RWPE1 (cell line): Measurements from ENCODE around the gene CEP83.
"Not testable (repeated sequence)": the region's sequence is repeated elsewhere in the genome, so short reads cannot be mapped to it uniquely, and the experiment has no call there.

ENCODE experiments used
- CTCF ChIA-PET: fragments of 350-600 bp; sonication (Branson Sonifier 250); formaldehyde crosslinking; extraction: SDS; loops from one replicate; lab custom pipeline; 2021; lab: Yijun Ruan, JAX
- POLR2A ChIA-PET: fragments of 400-600 bp; formaldehyde crosslinking; extraction: SDS; loops from one replicate; lab custom pipeline; 2020; ENCODE audit warnings: antibody characterized with exemption; ENCODE audit not compliant: low non-redundant PET; lab: Yijun Ruan, JAX
- DNase-seq: peaks from one replicate; pipeline ENCODE4 v3.0.0; 2012; ENCODE audit warnings: low spot score
- H3K27ac ChIP-seq: fragments of 450-650 bp; 2 replicates; pipeline ENCODE4 v1.5.1; 2017
- TF ChIP-seq, protein P1 (sequence below): fragments of 450-650 bp; conservative IDR thresholded peaks from 2 replicates; pipeline ENCODE4 v1.5.1; 2017; ENCODE audit warnings: low read depth, mild to moderate bottlenecking

CEP83 gene

DNA sequence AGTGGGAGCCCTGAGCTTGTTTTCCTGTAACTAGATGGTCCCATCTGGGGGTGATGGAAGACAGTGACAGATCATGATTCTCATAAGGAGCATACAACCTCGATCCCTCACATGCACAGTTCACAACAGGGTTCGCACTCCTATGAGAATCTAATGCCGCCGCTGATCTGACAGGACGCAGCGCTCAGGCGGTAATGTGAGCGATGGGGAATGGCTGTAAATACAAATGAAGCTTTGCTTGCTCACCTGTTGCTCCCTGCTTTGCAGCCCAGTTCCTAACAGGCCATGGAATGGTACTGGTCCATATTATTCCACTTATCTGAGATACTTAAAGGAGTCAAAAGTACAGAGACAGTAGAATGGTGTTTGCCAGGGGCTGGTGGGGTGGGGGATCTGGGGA lies 9.9 kb upstream of the CEP83 start:
- TF ChIP-seq, protein P1, sequence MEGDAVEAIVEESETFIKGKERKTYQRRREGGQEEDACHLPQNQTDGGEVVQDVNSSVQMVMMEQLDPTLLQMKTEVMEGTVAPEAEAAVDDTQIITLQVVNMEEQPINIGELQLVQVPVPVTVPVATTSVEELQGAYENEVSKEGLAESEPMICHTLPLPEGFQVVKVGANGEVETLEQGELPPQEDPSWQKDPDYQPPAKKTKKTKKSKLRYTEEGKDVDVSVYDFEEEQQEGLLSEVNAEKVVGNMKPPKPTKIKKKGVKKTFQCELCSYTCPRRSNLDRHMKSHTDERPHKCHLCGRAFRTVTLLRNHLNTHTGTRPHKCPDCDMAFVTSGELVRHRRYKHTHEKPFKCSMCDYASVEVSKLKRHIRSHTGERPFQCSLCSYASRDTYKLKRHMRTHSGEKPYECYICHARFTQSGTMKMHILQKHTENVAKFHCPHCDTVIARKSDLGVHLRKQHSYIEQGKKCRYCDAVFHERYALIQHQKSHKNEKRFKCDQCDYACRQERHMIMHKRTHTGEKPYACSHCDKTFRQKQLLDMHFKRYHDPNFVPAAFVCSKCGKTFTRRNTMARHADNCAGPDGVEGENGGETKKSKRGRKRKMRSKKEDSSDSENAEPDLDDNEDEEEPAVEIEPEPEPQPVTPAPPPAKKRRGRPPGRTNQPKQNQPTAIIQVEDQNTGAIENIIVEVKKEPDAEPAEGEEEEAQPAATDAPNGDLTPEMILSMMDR, result no peak
- ChIA-PET POLR2A (no interaction called here), CTCF (no interaction called here)
- H3K27ac ChIP-seq, result no peak overlapping the region
- DNase-seq, result no peak

DNA sequence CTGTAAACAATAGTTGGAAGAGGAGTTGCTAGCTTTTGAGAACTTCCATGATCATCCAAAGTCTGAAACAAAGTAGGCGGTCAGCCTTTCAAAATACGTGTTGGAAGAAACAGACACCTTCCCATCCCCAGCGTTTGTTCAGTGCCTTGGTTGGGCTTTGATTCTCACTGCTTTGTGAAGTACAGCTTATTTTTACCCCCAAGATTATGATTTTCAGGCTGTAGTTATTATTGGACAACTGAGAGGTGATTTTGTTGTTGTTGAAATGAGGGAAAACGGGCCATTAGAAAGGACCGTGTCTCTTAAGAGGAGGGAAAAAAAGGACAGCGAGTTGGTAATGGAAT lies 921 bp upstream of the CEP83 start:
- TF ChIP-seq, protein P1, result no peak
- ChIA-PET CTCF (no interaction called here), POLR2A (no interaction called here)
- DNase-seq, result no peak
- H3K27ac ChIP-seq, result peak overlapping the region; percentile 94

DNA sequence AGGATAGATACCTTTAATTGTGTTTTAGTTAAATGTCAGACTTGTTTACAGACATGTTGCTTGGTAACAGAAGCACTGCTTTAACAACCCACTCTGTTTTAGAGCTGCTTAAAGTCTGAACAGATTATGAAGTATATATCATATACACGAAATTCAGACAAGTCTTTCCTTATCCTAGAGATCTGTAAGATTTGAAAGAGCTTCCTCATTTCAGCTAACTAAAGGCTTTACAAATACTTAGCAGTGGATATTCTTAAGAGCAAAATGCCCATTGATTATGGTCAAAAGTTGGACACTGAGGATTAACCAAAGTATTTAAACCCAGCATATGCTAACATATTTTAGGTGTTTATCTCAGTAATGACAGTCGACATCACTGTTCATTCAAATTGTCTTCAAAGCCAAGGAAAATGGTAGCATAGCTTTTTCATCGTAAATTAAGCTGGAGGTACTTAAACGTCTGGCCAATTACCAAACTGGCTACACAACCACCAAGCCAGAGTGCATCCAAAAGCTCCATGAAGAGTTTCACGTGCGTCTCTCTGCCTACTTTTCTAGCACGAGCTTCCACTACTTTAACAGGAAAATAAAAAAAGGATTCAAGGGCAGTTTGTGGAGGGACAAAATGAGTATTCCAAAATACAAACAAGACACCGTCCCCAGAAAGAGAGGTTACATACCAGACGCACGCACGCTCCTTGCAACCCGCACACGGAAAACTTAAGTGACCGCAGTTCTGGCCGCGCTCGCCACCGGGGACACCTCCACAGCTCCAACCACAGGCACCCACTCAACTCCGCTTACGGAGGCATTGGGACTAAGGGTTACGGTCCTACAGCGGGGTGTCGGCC lies 565 bp downstream of the CEP83 start:
- POLR2A ChIA-PET, result interaction anchor here (0.6 kb wide), 2 partner anchors 47 to 103 kb away, joined by 3 read pairs; no protein-coding TSS in a partner anchor
- CTCF ChIA-PET, result no interaction called here

DNA sequence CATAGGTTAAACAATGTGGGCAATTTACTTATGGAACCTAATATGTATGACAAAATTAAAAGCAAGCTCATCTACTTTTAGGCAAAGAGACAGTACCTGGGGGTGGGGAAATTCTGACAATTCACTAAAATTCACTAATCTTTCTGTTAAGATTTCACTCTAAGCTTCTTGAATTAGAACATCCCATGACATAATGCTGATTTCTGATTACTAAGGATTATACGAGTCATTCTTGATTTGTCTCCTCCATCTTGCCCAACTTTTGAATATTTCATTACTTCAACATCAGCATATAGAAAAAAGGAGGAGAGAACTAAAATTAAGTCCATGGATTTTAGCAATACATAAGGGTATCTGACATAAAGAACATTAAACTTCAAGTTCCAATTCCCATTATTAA lies 2.4 kb downstream of the CEP83 start:
- no peak for DNase-seq
- no peak overlapping the region for H3K27ac ChIP-seq
- ChIA-PET CTCF (interaction anchor here (0.8 to 1.0 kb wide), 2 partner anchors 37 to 323 kb away, joined by 3 read pairs; no protein-coding TSS in a partner anchor), POLR2A (no interaction called here)
- TF ChIP-seq, protein P1, result no peak

More for the DNA sequence above, 565 bp downstream of the CEP83 start:
- no peak for DNase-seq
- H3K27ac ChIP-seq, result peak overlapping the region; percentile 94
- TF ChIP-seq, protein P1, result no peak

DNA sequence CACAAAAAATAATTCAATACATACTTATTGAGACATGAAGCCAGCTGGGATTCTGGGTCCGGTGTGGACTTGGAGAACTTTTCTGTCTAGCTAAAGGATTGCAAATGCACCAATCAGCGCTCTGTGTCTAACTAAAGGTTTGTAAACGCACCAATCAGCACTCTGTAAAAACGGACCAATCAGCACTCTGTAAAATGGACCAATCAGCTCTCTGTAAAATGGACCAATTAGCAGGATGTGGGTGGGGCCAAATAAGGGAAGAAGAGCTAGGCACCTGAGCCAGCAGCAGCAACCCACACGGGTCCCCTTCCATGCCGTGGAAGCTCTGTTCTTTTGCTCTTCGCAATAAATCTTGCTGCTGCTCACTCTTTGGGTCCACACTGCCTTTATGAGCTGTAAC lies 5.3 kb downstream of the CEP83 start:
- CTCF ChIA-PET, result interaction anchor here (0.6 to 0.7 kb wide), 2 partner anchors 309 to 1423 kb away, joined by 3 read pairs; no protein-coding TSS in a partner anchor
- DNase-seq, POLR2A ChIA-PET, H3K27ac ChIP-seq: not testable (repeated sequence)

DNA sequence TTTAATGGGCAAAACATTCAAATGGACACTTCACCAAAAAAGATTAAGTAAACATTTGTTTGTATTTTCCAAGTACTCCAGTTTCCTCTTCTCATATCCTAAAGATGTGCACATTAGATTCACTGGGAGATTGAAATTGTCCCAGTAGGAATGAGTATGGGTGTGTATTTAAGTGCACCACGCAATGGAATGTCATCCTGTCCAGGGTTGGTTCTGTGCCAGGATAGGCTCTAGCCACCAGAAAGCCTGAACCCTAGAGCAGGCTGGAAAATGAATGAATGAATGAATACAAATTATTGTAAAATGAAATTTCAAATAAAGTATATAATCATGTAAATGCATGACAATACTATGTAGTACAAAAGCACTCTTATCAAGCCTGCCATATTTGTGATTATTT lies 14.0 kb downstream of the CEP83 start:
- ChIA-PET CTCF (interaction anchor here (0.7 kb wide), 1 partner anchor 23 kb away, joined by 3 read pairs; no protein-coding TSS in a partner anchor), POLR2A (no interaction called here)
- DNase-seq, result peak; percentile 26
- TF ChIP-seq, protein P1, result no peak
- no peak overlapping the region for H3K27ac ChIP-seq

DNA sequence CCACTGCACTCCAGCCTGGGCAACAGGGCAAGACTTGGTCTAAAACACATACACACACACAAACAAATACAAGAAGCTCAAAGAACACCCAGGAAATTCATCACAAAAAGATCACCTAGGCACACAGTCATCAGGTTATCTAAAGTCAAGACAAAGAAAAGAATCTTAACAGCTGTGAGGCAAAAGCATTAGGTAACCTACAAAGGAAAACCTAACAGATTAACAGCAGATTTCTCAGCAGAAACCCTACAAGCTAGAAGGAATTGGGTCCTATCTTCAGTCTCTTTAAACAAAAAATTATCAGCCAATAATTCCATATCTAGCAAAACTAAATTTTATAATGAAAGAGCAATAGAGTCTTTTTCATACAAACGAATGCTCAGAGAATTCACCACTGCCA lies 22.4 kb downstream of the CEP83 start:
- no peak for DNase-seq
- POLR2A ChIA-PET, result no interaction called here
- CTCF ChIA-PET, result interaction anchor here (0.6 kb wide), 1 partner anchor 11 kb away, joined by 3 read pairs; no protein-coding TSS in a partner anchor
- TF ChIP-seq, protein P1, result no peak
- no peak overlapping the region for H3K27ac ChIP-seq
